Fibroblast of peridontal ligament (primary cell): ENCODE data around the gene UPK1B.

ENCODE experiments used
- DNase-seq: peaks from one replicate; pipeline ENCODE4 v3.0.0-alpha.2; 2010; ENCODE audit errors: extremely low read depth

The UPK1B gene

GRCh38 chr3:119176778-119177177 lies 3.4 kb downstream of the UPK1B start:
- DNase-seq = no peak

- no peak for DNase-seq
Measured at GRCh38 chr3:119177321-119177720, 3.9 kb downstream of the UPK1B start.

- no peak for DNase-seq
Measured at GRCh38 chr3:119181765-119182164, 8.4 kb downstream of the UPK1B start.

- DNase-seq = no peak
Measured at GRCh38 chr3:119184111-119184510, 10.7 kb downstream of the UPK1B start.

- DNase-seq = peak; percentile 93
Measured at GRCh38 chr3:119184796-119185570, 11.6 kb downstream of the UPK1B start.

- peak; percentile 23 for DNase-seq
Measured at GRCh38 chr3:119187266-119187665, 13.9 kb downstream of the UPK1B start.

GRCh38 chr3:119191800-119192199 lies 18.4 kb downstream of the UPK1B start:
- DNase-seq = no peak

- peak; percentile 38 for DNase-seq
Measured at GRCh38 chr3:119194237-119195150, 21.1 kb downstream of the UPK1B start.

- no peak for DNase-seq
Measured at GRCh38 chr3:119195151-119195476, 21.7 kb downstream of the UPK1B start.

GRCh38 chr3:119195911-119196310 lies 22.5 kb downstream of the UPK1B start:
- DNase-seq = no peak

- DNase-seq = no peak
Measured at GRCh38 chr3:119205209-119205608, 31.8 kb downstream of the UPK1B start.

GRCh38 chr3:119205685-119206084 lies 32.3 kb downstream of the UPK1B start:
- DNase-seq = no peak

- no peak for DNase-seq
Measured at GRCh38 chr3:119206611-119207511, 33.5 kb downstream of the UPK1B start.

- no peak for DNase-seq
Measured at GRCh38 chr3:119207512-119207875, 34.1 kb downstream of the UPK1B start.

GRCh38 chr3:119211193-119211592 lies 37.8 kb downstream of the UPK1B start:
- no peak for DNase-seq

GRCh38 chr3:119211803-119212202 lies 38.4 kb downstream of the UPK1B start:
- no peak for DNase-seq

GRCh38 chr3:119219069-119219468 lies 45.7 kb downstream of the UPK1B start:
- no peak for DNase-seq

GRCh38 chr3:119220198-119220597 lies 46.8 kb downstream of the UPK1B start:
- no peak for DNase-seq

- no peak for DNase-seq
Measured at GRCh38 chr3:119220970-119221667, 47.7 kb downstream of the UPK1B start.

GRCh38 chr3:119221779-119222320 lies 48.5 kb downstream of the UPK1B start:
- DNase-seq = peak; percentile 58

- no peak for DNase-seq
Measured at GRCh38 chr3:119222391-119222790, 49.0 kb downstream of the UPK1B start.
